Adrenal gland (tissue), 19 donors: ENCODE data around the gene RLIM. TPM values are rescaled to one million over a fixed set of nuclear protein-coding genes. Genes with fewer than 3 reads are reported as not detected.
"Not testable (repeated sequence)": the region's sequence is repeated elsewhere in the genome, so short reads cannot be mapped to it uniquely, and the experiment has no call there.

ENCODE experiments used
- DNase-seq, 7 donors: peaks; one replicate each; pipeline ENCODE4 v3.0.0-alpha.2; 2019 to 2020
- H3K27ac ChIP-seq, 5 donors: fragments of 200-600 bp; sonication (generic) in 4 of 5; 1 replicate in 3 of 5; 2 replicates in 2 of 5; pipeline versions ENCODE4 v1.5.1 to v1.8.0; 2016 to 2020; ENCODE audit warnings: mild to moderate bottlenecking in 1 of 5
- H3K27me3 ChIP-seq: fragments of 200-600 bp; 2 replicates; pipeline ENCODE4 v1.8.0; 2021
- H3K36me3 ChIP-seq, 2 donors: fragments of 200-600 bp; replicated peaks in 1 of 2; 1 replicate in 1 of 2; 2 replicates in 1 of 2; pipeline versions ENCODE4 v1.5.1 to v1.8.0; 2018 to 2022
- H3K4me1 ChIP-seq, 2 donors: fragments of 200-600 bp; replicated peaks in 1 of 2; 1 replicate in 1 of 2; 2 replicates in 1 of 2; pipeline versions ENCODE4 v1.5.1 to v1.8.0; 2018 to 2021
- H3K4me3 ChIP-seq, 4 donors: fragments of 200-600 bp; sonication (generic) in 3 of 4; one replicate each; pipeline ENCODE4 v1.5.1; 2016 to 2018
- H3K9me3 ChIP-seq, 3 donors: fragments of 200-600 bp; sonication (generic) in 1 of 3; replicated peaks in 1 of 3; 1 replicate in 2 of 3; 2 replicates in 1 of 3; pipeline versions ENCODE4 v1.5.1 to v1.8.0; 2016 to 2021
- POLR2A ChIP-seq, 2 donors: fragments of 450-650 bp; IDR thresholded peaks; one replicate each; pipeline ENCODE4 v1.6.1; 2017; ENCODE audit warnings: antibody characterized with exemption in 2 of 2, mild to moderate bottlenecking in 2 of 2, moderate library complexity in 1 of 2
- WGBS, 4 donors: extraction: QIAGEN DNeasy Blood & Tissue Kit in 2 of 4; methylation state at CpG; one replicate each; pipeline versions ENCODE4 v1.1.5 to v1.1.7; 2013 to 2017; 5-methylcytosine and 5-hydroxymethylcytosine counted together
- intact Hi-C, 2 donors: fragments of 100-400 bp; cut with DNase I; formaldehyde crosslinking; loops; one replicate each; pipeline versions ENCODE4 v1.14.1 to v1.15.0; 2022 to 2023
- long read RNA-seq, 10 donors: library from polyadenylated mRNA in 3 of 10; unstranded in 2 of 10; stranded (forward) in 1 of 10; transcript quantifications; one replicate each; pipeline ENCODE4 v2.0.0 and lab custom pipeline, GENCODE V29; 2021 to 2026
- polyA plus RNA-seq, 3 donors: library from polyadenylated mRNA; stranded (reverse); fragments of 200-250 nt in 2 of 3; fragments of 350-450 nt in 1 of 3; fragmentation: Illumina TruSeq in 1 of 3; extraction: RNeasy Lipid Tissue Mini Kit (QIAGEN cat#74804) in 1 of 3; gene quantifications; one replicate each; pipeline ENCODE4 v1.2.3, GENCODE V29; 2013 to 2014
- total RNA-seq, 9 donors: library from RNA; depleted of rRNA in 4 of 9; stranded (reverse); fragments of >200 nt in 4 of 9; fragments of 120-200 nt in 1 of 9; fragmentation: NEBNext Ultra II Directional in 1 of 9; extraction: Animal tissue kit (Norgen Biotek cat#: 25700) in 1 of 9; gene quantifications; one replicate each; pipeline versions ENCODE4 v1.1.0 to v1.2.4, GENCODE V29; 2013 to 2023
- TF ChIP-seq, protein P1 (sequence below), 6 experiments: fragments of 450-650 bp in 4 of 6; fragments of 200-600 bp in 2 of 6; sonication (generic) in 1 of 6; IDR thresholded peaks; 1 replicate in 5 of 6; 2 replicates in 1 of 6; pipeline versions ENCODE4 v1.5.1 to v1.8.0; 2016 to 2021; ENCODE audit warnings: antibody characterized with exemption in 6 of 6, mild to moderate bottlenecking in 2 of 6, moderate library complexity in 1 of 6
- donor health status: healthy with polysubstance abuse.
- donor health status: Bipolar disorder and iron deficiency.
- donor health status: DM: yes; HTN: yes; CAD: no.
- donor health status: DM: no; HTN: no; CAD: no.
- donor health status: DM: no; HTN: no; CAD: no.
- donor health status: DM: yes; HTN: yes; CAD: no.

RLIM gene, protein sequence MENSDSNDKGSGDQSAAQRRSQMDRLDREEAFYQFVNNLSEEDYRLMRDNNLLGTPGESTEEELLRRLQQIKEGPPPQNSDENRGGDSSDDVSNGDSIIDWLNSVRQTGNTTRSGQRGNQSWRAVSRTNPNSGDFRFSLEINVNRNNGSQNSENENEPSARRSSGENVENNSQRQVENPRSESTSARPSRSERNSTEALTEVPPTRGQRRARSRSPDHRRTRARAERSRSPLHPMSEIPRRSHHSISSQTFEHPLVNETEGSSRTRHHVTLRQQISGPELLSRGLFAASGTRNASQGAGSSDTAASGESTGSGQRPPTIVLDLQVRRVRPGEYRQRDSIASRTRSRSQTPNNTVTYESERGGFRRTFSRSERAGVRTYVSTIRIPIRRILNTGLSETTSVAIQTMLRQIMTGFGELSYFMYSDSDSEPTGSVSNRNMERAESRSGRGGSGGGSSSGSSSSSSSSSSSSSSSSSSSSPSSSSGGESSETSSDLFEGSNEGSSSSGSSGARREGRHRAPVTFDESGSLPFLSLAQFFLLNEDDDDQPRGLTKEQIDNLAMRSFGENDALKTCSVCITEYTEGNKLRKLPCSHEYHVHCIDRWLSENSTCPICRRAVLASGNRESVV
- 10 to 100 TPM; 25.7 to 60.4 (median 48.7) TPM for total RNA-seq
- polyA plus RNA-seq: 10 to 100 TPM in 1 of 3 donors, 1 to 10 TPM in 2; 7.8 to 36.5 (median 9.8) TPM
- long read RNA-seq, donor 1, full-length matches to known transcripts: 6 of 6 reads
- long read RNA-seq, donor 1, partial matches to known transcripts: 0 of 6 reads
- long read RNA-seq, donor 1, other reads (novel, unspliced or antisense): 0 of 6 reads
- long read RNA-seq, donor 2, full-length matches to known transcripts: 5 of 5 reads
- long read RNA-seq, donor 2, partial matches to known transcripts: 0 of 5 reads
- long read RNA-seq, donor 2, other reads (novel, unspliced or antisense): 0 of 5 reads
- long read RNA-seq, donor 3, full-length matches to known transcripts: 4 of 4 reads
- long read RNA-seq, donor 3, partial matches to known transcripts: 0 of 4 reads
- long read RNA-seq, donor 3, other reads (novel, unspliced or antisense): 0 of 4 reads
- long read RNA-seq, donor 4, full-length matches to known transcripts: 4 of 7 reads
- long read RNA-seq, donor 4, partial matches to known transcripts: 0 of 7 reads
- long read RNA-seq, donor 4, other reads (novel, unspliced or antisense): 3 of 7 reads
- long read RNA-seq, donor 5, full-length matches to known transcripts: 9 of 12 reads
- long read RNA-seq, donor 5, partial matches to known transcripts: 0 of 12 reads
- long read RNA-seq, donor 5, other reads (novel, unspliced or antisense): 3 of 12 reads
- long read RNA-seq, donor 6, full-length matches to known transcripts: 2 of 9 reads
- long read RNA-seq, donor 6, partial matches to known transcripts: 1 of 9 reads
- long read RNA-seq, donor 6, other reads (novel, unspliced or antisense): 6 of 9 reads
- long read RNA-seq, donor 7, full-length matches to known transcripts: 3 of 3 reads
- long read RNA-seq, donor 7, partial matches to known transcripts: 0 of 3 reads
- long read RNA-seq, donor 7, other reads (novel, unspliced or antisense): 0 of 3 reads
- long read RNA-seq, donor 8, full-length matches to known transcripts: 9 of 9 reads
- long read RNA-seq, donor 8, partial matches to known transcripts: 0 of 9 reads
- long read RNA-seq, donor 8, other reads (novel, unspliced or antisense): 0 of 9 reads
- long read RNA-seq, donor 9, full-length matches to known transcripts: 10 of 10 reads
- long read RNA-seq, donor 9, partial matches to known transcripts: 0 of 10 reads
- long read RNA-seq, donor 9, other reads (novel, unspliced or antisense): 0 of 10 reads
- long read RNA-seq, donor 10, full-length matches to known transcripts: 1 of 1 reads
- long read RNA-seq, donor 10, partial matches to known transcripts: 0 of 1 reads
- long read RNA-seq, donor 10, other reads (novel, unspliced or antisense): 0 of 1 reads

GRCh38 chrX:74614093-74614909 lies at the start of gene RLIM:
RLIM (minus strand) TSS chrX:74614624; CDS start chrX:74595977, 18,647 bp downstream.
- DNase-seq: peak; percentile 91 to 98 (median 96)
- 0 to 41% (median 17%) methylated on average over 2 to 66 of the region's 66 CpGs for WGBS, 4 donors
- Histone ChIP-seq H3K4me3 (peak within 1 kb of the TSS; percentile 62 to 97 (median 74)), H3K9me3 (no peaks in the 10 kb centered on the region), H3K27ac (peak within 1 kb of the TSS; percentile 84 to 100 (median 98)), H3K36me3 (no peaks in the 10 kb centered on the region), H3K27me3 (no peaks in the 10 kb centered on the region), H3K4me1 (peaks cover 0 to 7% of the 10 kb centered on the region in 2 donors)
- intact Hi-C loops: no loop called here
- TF ChIP-seq POLR2A (IDR thresholded peaks at IDR 0.05): peak; percentile 80 to 92
- TF ChIP-seq, protein P1, sequence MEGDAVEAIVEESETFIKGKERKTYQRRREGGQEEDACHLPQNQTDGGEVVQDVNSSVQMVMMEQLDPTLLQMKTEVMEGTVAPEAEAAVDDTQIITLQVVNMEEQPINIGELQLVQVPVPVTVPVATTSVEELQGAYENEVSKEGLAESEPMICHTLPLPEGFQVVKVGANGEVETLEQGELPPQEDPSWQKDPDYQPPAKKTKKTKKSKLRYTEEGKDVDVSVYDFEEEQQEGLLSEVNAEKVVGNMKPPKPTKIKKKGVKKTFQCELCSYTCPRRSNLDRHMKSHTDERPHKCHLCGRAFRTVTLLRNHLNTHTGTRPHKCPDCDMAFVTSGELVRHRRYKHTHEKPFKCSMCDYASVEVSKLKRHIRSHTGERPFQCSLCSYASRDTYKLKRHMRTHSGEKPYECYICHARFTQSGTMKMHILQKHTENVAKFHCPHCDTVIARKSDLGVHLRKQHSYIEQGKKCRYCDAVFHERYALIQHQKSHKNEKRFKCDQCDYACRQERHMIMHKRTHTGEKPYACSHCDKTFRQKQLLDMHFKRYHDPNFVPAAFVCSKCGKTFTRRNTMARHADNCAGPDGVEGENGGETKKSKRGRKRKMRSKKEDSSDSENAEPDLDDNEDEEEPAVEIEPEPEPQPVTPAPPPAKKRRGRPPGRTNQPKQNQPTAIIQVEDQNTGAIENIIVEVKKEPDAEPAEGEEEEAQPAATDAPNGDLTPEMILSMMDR (IDR thresholded peaks at IDR 0.05): no peak

DNA sequence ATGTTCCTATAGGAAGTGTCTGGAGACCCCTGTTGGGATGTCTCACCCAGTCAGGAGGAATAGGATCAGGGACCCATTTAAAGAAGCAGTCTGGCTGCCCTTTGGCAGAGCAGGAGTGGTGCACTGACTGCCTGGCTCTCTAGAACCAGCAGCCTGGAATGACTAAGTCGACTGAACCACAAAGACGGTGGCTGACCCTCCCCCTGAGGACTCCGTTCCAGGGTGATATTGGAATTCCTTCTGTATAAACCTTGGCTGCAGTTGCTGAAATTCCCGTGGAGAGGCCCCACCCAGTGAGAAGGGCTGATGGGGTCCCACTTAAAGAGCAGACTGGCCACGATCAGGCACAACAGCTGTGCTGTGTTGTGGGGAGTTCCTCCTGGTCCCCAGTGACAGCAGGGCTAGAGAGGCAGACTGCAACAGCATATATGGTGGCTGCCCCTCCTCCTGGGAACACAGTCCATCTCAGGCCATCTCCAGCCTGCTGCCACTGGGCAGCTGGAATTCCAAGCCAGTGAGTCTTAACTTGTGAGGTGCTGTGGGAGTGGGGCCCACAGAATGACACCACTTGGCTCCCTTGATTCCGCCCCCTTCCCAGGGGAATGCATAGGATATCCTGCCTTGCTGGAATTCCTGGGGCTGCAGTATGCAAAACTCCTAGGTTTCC lies 41.8 kb upstream of the RLIM start:
- peaks cover 7% of the 10 kb centered on the region for H3K27me3 ChIP-seq
- no peak overlapping the region for H3K4me3 ChIP-seq
- no peaks in the 10 kb centered on the region for H3K4me1 ChIP-seq
- H3K27ac ChIP-seq: no peak overlapping the region
- intact Hi-C loops: no loop called here
- no peak for DNase-seq
- no peaks in the 10 kb centered on the region for H3K9me3 ChIP-seq
- WGBS, 4 donors: 60 to 100% (median 79%) methylated on average over 3 to 6 of the region's 6 CpGs; no CpG with 5 or more reads in 1 of the 4 donors
- TF ChIP-seq, protein P1 (IDR thresholded peaks at IDR 0.05): no peak
- no peak for TF ChIP-seq POLR2A (IDR thresholded peaks at IDR 0.05)
- H3K36me3 ChIP-seq: no peaks in the 10 kb centered on the region

GRCh38 chrX:74654953-74655352 lies 40.5 kb upstream of the RLIM start:
- H3K36me3 ChIP-seq, H3K27me3 ChIP-seq, DNase-seq, intact Hi-C loops, H3K4me3 ChIP-seq, H3K9me3 ChIP-seq, H3K4me1 ChIP-seq, H3K27ac ChIP-seq: not testable (repeated sequence)
- 82 to 95% (median 89%) methylated on average over 4 of the region's 4 CpGs for WGBS, 4 donors
